IMR-90 (cell line): ENCODE measurements around the gene INPP5A. TPM values are rescaled to one million over a fixed set of nuclear protein-coding genes. Genes with fewer than 3 reads are reported as not detected.

Experiments used
- ATAC-seq: fragments of 200-7000 bp; cut with Tn5 transposase; 2 replicates; pipeline ENCODE4 v1.9.1; 2020; ENCODE audit warnings: low read depth, mild to moderate bottlenecking, moderate library complexity
- BruUV-seq: library from RNA; stranded (reverse); fragments of 400-500 nt; replicated peaks from 2 replicates; lab custom pipeline; 2021; lab: Mats Ljungman, UMichigan
- CTCF ChIA-PET: fragments of 300-600 bp; formaldehyde crosslinking; extraction: SDS; loops from one replicate; lab custom pipeline; 2021; ENCODE audit warnings: antibody characterized with exemption; lab: Yijun Ruan, JAX
- POLR2A ChIA-PET: fragments of 300-600 bp; sonication (Branson Sonifier 250); formaldehyde crosslinking; loops from one replicate; lab custom pipeline; 2022; ENCODE audit warnings: antibody characterized with exemption; ENCODE audit not compliant: unreplicated experiment; lab: Charles Lee
- DNase-seq: peaks from one replicate; pipeline ENCODE4 v3.0.0; 2013
- H2AFZ ChIP-seq: replicated peaks from 2 replicates; pipeline ENCODE3; 2013; ENCODE audit warnings: low read length, mild to moderate bottlenecking; ENCODE audit not compliant: poor library complexity
- H2AK5ac ChIP-seq: 2 replicates; pipeline ENCODE4 v1.6.1; 2013; ENCODE audit warnings: low read depth, low read length, inconsistent platforms
- H2AK9ac ChIP-seq: replicated peaks from 2 replicates; pipeline ENCODE3; 2013; ENCODE audit warnings: mild to moderate bottlenecking, low read depth, low read length, moderate library complexity; ENCODE audit not compliant: poor library complexity
- H2BK120ac ChIP-seq: 2 replicates; pipeline ENCODE4 v1.6.1; 2013; ENCODE audit warnings: low read depth, low read length, inconsistent platforms
- H2BK15ac ChIP-seq: 3 replicates; pipeline ENCODE4 v1.6.1; 2013; ENCODE audit warnings: low read depth, low read length, inconsistent platforms
- H2BK20ac ChIP-seq: 2 replicates; pipeline ENCODE4 v1.6.1; 2013; ENCODE audit warnings: low read depth, mild to moderate bottlenecking, inconsistent platforms, low read length, moderate library complexity
- H2BK5ac ChIP-seq: 2 replicates; pipeline ENCODE4 v1.6.1; 2013; ENCODE audit warnings: mild to moderate bottlenecking, low read depth, low read length, inconsistent platforms; ENCODE audit not compliant: poor library complexity, severe bottlenecking
- H3K14ac ChIP-seq: replicated peaks from 2 replicates; pipeline ENCODE4 v1.6.1; 2013; ENCODE audit warnings: low read depth, low read length, inconsistent platforms
- H3K18ac ChIP-seq: 2 replicates; pipeline ENCODE4 v1.6.1; 2013; ENCODE audit warnings: low read depth, low read length, control low read depth
- H3K23ac ChIP-seq: 2 replicates; pipeline ENCODE4 v1.6.1; 2013; ENCODE audit warnings: low read depth, low read length, inconsistent platforms
- H3K27ac ChIP-seq: 2 replicates; pipeline ENCODE4 v1.5.1; 2013; ENCODE audit warnings: mild to moderate bottlenecking, control low read depth, low read length; ENCODE audit not compliant: insufficient read depth
- H3K27me3 ChIP-seq: 2 replicates; pipeline ENCODE4 v1.6.1; 2013; ENCODE audit warnings: low read length; ENCODE audit not compliant: control insufficient read depth, insufficient read depth
- H3K36me3 ChIP-seq: 2 replicates; pipeline ENCODE4 v1.6.1; 2013; ENCODE audit warnings: low read length, mixed read lengths; ENCODE audit not compliant: control insufficient read depth, insufficient read depth
- H3K4ac ChIP-seq: 2 replicates; pipeline ENCODE4 v1.6.1; 2013; ENCODE audit warnings: low read depth, low read length, inconsistent platforms
- H3K4me1 ChIP-seq: 2 replicates; pipeline ENCODE4 v1.6.1; 2013; ENCODE audit warnings: low read length, mixed read lengths; ENCODE audit not compliant: control insufficient read depth, insufficient read depth
- H3K4me2 ChIP-seq: 2 replicates; pipeline ENCODE4 v1.6.1; 2013; ENCODE audit warnings: low read depth, mild to moderate bottlenecking, control low read depth, low read length, moderate library complexity
- H3K4me3 ChIP-seq: 2 replicates; pipeline ENCODE4 v1.5.1; 2013; ENCODE audit warnings: low read depth, mild to moderate bottlenecking, control low read depth, low read length, moderate library complexity; ENCODE audit not compliant: insufficient read depth
- H3K56ac ChIP-seq: 2 replicates; pipeline ENCODE4 v1.6.1; 2013; ENCODE audit warnings: low read length, inconsistent platforms; ENCODE audit not compliant: insufficient read depth; ENCODE audit errors: extremely low read depth
- H3K79me1 ChIP-seq, 2 experiments: 2 replicates each; pipeline ENCODE4 v1.6.1; 2013; ENCODE audit warnings: low read length in 2 of 2, inconsistent platforms in 1 of 2, low read depth in 1 of 2
- H3K9ac ChIP-seq: 2 replicates; pipeline ENCODE4 v1.6.1; 2013; ENCODE audit warnings: low read depth, low read length, control low read depth
- H3K9me1 ChIP-seq: 2 replicates; pipeline ENCODE4 v1.6.1; 2013; ENCODE audit warnings: low read length, inconsistent platforms; ENCODE audit not compliant: insufficient read depth
- H3K9me3 ChIP-seq: 2 replicates; pipeline ENCODE4 v1.6.1; 2013; ENCODE audit warnings: low read length; ENCODE audit not compliant: control insufficient read depth, insufficient read depth
- H4K20me1 ChIP-seq: 2 replicates; pipeline ENCODE4 v1.6.1; 2013; ENCODE audit warnings: low read length, inconsistent platforms; ENCODE audit not compliant: insufficient read depth
- H4K5ac ChIP-seq: 2 replicates; pipeline ENCODE4 v1.6.1; 2013; ENCODE audit warnings: mild to moderate bottlenecking, low read depth, low read length, control low read depth
- H4K8ac ChIP-seq, 2 experiments: 2 replicates each; pipeline ENCODE4 v1.6.1; 2013; ENCODE audit warnings: low read depth in 2 of 2, low read length in 2 of 2, control low read depth in 1 of 2, inconsistent platforms in 1 of 2
- H4K91ac ChIP-seq: 2 replicates; pipeline ENCODE4 v1.6.1; 2013; ENCODE audit warnings: low read depth, low read length, inconsistent platforms; ENCODE audit not compliant: insufficient read depth
- BHLHE40 ChIP-seq: fragments of 150-350 bp; IDR thresholded peaks from 2 replicates; pipeline ENCODE4 v1.6.1; 2016; ENCODE audit warnings: mild to moderate bottlenecking, low read depth, low read length
- CEBPB ChIP-seq: IDR thresholded peaks from 2 replicates; pipeline ENCODE4 v1.6.1; 2012; ENCODE audit warnings: low read depth, low read length, improper control_type of control experiment
- CHD1 ChIP-seq: IDR thresholded peaks from 2 replicates; pipeline ENCODE4 v1.6.1; 2012; ENCODE audit warnings: low read depth, low read length, improper control_type of control experiment
- FOS ChIP-seq: fragments of 150-350 bp; IDR thresholded peaks from 2 replicates; pipeline ENCODE4 v1.6.1; 2016; ENCODE audit warnings: low read depth, low read length
- MXI1 ChIP-seq: IDR thresholded peaks from 2 replicates; pipeline ENCODE4 v1.6.1; 2012; ENCODE audit warnings: low read depth, mild to moderate bottlenecking, low read length, moderate library complexity, borderline replicate concordance
- NFE2L2 ChIP-seq: fragments of 150-350 bp; IDR thresholded peaks from 2 replicates; pipeline ENCODE4 v1.6.1; 2016; ENCODE audit warnings: low read depth, mild to moderate bottlenecking, low read length
- POLR2A ChIP-seq: IDR thresholded peaks from 2 replicates; pipeline ENCODE4 v1.6.1; 2012; ENCODE audit warnings: mild to moderate bottlenecking, low read depth, low read length
- RAD21 ChIP-seq: IDR thresholded peaks from 2 replicates; pipeline ENCODE4 v1.6.1; 2012; ENCODE audit warnings: low read length, improper control_type of control experiment
- RCOR1 ChIP-seq: IDR thresholded peaks from 2 replicates; pipeline ENCODE4 v1.6.1; 2012; ENCODE audit warnings: mild to moderate bottlenecking, low read length, improper control_type of control experiment; ENCODE audit not compliant: insufficient replicate concordance
- RFX5 ChIP-seq: IDR thresholded peaks from 2 replicates; pipeline ENCODE4 v1.8.0; 2012; ENCODE audit warnings: low read depth, mild to moderate bottlenecking, low read length, moderate library complexity
- SMC3 ChIP-seq: fragments of 150-350 bp; IDR thresholded peaks from 2 replicates; pipeline ENCODE4 v1.6.1; 2016; ENCODE audit warnings: low read depth, mild to moderate bottlenecking, antibody characterized with exemption, low read length, moderate library complexity
- WGBS, 2 experiments: methylation state at CpG; one replicate each; pipeline versions ENCODE4 v1.1.5 to v1.1.7; 2013; ENCODE audit warnings: missing lambda C conversion rate in 2 of 2; ENCODE audit not compliant: insufficient read length in 1 of 2; ENCODE audit errors: extremely low coverage in 2 of 2; 5-methylcytosine and 5-hydroxymethylcytosine counted together
- dilution Hi-C: fragments of 300-500 bp; cut with HindIII; formaldehyde crosslinking; loops from one replicate; pipeline ENCODE4 v1.14.3; 2018; ENCODE audit warnings: low sequenced_read_pairs; ENCODE audit not compliant: unreplicated experiment
- in situ Hi-C: fragments of 300-500 bp; cut with MboI; formaldehyde crosslinking; loops from 3 replicates; pipeline ENCODE4 v1.14.3; 2019; ENCODE audit warnings: low sequenced_read_pairs, inconsistent platforms, mixed read lengths
- intact Hi-C: fragments of 100-400 bp; cut with micrococcal nuclease; formaldehyde crosslinking; loops from 2 replicates; pipeline ENCODE4 v1.10.0; 2022
- polyA plus RNA-seq, 3 experiments: library from polyadenylated mRNA; depleted of rRNA; stranded (reverse); fragments of >200 nt; gene quantifications; 2 replicates each; pipeline ENCODE4 v1.2.3, GENCODE V29; 2012; ENCODE audit warnings: low replicate concordance in 1 of 3
- total RNA-seq: library from RNA; depleted of rRNA; stranded (reverse); fragments of >200 nt; gene quantifications from 2 replicates; pipeline ENCODE4 v1.2.3, GENCODE V29; 2012
- TF ChIP-seq, protein P1 (sequence below): fragments of 150-350 bp; IDR thresholded peaks from 2 replicates; pipeline ENCODE4 v1.6.1; 2017; ENCODE audit warnings: mild to moderate bottlenecking, antibody characterized with exemption, low read length, low read depth
- TF ChIP-seq, protein P2 (sequence below): fragments of 150-350 bp; IDR thresholded peaks from 2 replicates; pipeline ENCODE4 v1.6.1; 2016; ENCODE audit warnings: low read depth, mild to moderate bottlenecking, low read length, moderate library complexity, borderline replicate concordance

The INPP5A gene
- total and polyA plus RNA-seq, 2 of the 4 experiments (the other 2 are of a cell fraction), result 21.4 to 36.7 TPM

DNA sequence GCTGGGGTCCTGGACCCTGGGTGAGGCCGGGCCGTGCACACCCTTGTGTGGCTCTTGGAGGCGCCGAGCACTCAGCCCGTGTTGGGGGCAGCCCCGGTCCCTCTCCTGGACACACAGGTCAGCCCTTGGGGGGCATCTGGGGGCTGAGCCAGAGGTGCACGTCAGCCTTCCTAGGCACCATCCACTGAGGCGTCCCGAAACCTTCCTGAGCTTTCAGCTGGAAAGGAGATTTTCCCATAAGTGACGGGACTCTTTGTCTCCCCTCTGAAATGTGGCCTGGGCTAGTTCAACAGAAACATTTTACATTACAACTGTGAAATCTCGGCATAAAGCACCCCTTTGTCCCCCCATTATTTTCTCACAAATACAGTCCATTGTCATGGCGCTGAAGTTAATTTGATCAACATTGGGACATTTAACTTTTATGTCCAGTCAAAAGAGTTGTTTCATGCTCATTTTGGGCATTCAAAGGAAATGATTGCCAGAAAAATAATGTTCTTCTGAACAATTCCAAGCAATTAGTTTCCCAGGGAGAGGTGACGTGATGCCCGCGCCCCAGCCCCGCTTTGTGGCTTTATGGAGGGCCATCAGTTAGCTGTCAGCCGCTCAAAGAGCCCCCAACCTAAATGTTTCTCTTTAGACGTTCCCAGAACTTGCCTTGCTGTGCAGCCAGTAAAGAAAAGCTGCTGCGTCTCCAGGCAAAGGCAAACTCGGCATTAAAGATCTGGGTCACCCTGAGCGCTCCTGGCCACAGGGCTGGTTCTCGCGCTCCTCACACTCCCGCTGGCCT lies 177.6 kb downstream of the INPP5A start (continued):
- no peak for TF ChIP-seq NFE2L2

DNA sequence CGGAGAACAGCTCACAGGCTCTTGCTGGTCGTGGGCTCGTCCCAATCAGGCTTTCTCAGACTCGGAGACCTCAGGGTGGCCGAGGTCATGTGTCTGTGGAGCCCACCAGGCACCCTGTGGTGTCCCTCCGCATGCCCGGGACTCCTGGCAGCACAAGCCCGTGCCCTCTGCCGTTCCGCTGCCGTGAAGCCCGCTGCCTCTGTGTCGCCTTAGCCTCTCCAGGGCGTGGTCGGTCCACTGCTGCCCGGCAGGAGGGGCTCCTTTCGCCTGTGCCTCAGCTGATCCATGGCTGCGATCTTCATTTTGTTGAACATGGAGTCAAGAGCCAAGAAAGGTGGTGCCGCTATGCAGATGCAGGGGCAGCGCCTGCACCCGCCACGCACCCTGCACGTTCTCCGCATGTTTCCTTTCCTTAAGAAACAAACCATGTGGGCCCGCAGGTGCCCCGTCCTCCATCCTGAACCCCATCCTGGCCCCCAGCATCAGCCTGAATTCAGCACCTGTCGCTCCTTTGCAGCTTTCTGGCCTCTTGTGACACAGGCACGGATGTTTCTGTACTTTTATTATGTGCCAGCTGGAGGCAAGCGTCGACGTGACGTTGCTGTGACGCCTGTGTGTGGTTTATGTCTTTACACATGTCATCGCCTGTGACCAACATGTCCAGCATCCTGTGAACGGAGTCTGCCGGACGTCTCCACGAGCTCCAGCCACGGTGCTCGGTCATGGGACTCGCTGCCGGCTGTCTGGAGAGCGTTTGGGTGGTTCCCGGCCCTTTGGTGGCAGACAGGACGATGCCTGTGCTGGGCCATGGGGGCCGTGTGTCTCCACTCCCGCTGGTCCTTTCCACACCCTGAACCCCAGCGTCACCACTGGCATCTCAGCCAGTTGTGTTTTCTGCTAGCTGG lies 178.4 kb downstream of the INPP5A start:
- H3K4me3 ChIP-seq, result no peak overlapping the region
- H3K4me1 ChIP-seq, result no peaks in the 10 kb centered on the region
- no TSS peak for BruUV-seq
- no peak overlapping the region for H3K23ac ChIP-seq
- no peak overlapping the region for H2AK9ac ChIP-seq
- in situ Hi-C loops, result no loop called here
- H3K9me3 ChIP-seq, result peaks cover 2% of the 10 kb centered on the region; the same call in 1 of the 2 replicates
- no peak for DNase-seq
- no peaks in the 10 kb centered on the region for H3K27me3 ChIP-seq
- peak overlapping the region; percentile 17 for H2AFZ ChIP-seq
- no peak overlapping the region for H3K56ac ChIP-seq
- no peak overlapping the region for H4K5ac ChIP-seq
- WGBS, 2 experiments, result 88% methylated on average over 31 of the region's 48 CpGs; no CpG with 5 or more reads in 1 of the 2 experiments
- no peaks in the 10 kb centered on the region; a peak in 1 of 4 replicates for H3K79me1 ChIP-seq
- dilution Hi-C loops, result no loop called here
- ChIA-PET CTCF (no interaction called here), POLR2A (no interaction called here)
- intact Hi-C loops, result no loop called here
- no peak overlapping the region for H3K4ac ChIP-seq
- H2BK20ac ChIP-seq, result no peak overlapping the region
- no peak overlapping the region for H2BK5ac ChIP-seq
- H2AK5ac ChIP-seq, result no peak overlapping the region
- no peak overlapping the region for H3K27ac ChIP-seq
- ATAC-seq, result no peak
- no peak overlapping the region for H3K14ac ChIP-seq
- no peaks in the 10 kb centered on the region for H4K20me1 ChIP-seq
- H4K91ac ChIP-seq, result no peak overlapping the region
- H3K18ac ChIP-seq, result no peak overlapping the region
- H2BK15ac ChIP-seq, result no peak overlapping the region
- no peak overlapping the region for H3K4me2 ChIP-seq
- no peak overlapping the region for H2BK120ac ChIP-seq
- no peak overlapping the region for H3K9ac ChIP-seq
- no peak overlapping the region for H4K8ac ChIP-seq
- H3K36me3 ChIP-seq, result peaks cover 5% of the 10 kb centered on the region
- peaks cover 11% of the 10 kb centered on the region for H3K9me1 ChIP-seq
- TF ChIP-seq MXI1 (no peak), CHD1 (no peak), CEBPB (no peak), RAD21 (no peak), RCOR1 (no peak), BHLHE40 (no peak), RFX5 (no peak), POLR2A (no peak), NFE2L2 (no peak), FOS (no peak), SMC3 (no peak)
- TF ChIP-seq, protein P1, sequence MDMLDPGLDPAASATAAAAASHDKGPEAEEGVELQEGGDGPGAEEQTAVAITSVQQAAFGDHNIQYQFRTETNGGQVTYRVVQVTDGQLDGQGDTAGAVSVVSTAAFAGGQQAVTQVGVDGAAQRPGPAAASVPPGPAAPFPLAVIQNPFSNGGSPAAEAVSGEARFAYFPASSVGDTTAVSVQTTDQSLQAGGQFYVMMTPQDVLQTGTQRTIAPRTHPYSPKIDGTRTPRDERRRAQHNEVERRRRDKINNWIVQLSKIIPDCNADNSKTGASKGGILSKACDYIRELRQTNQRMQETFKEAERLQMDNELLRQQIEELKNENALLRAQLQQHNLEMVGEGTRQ, result no peak
- TF ChIP-seq, protein P2, sequence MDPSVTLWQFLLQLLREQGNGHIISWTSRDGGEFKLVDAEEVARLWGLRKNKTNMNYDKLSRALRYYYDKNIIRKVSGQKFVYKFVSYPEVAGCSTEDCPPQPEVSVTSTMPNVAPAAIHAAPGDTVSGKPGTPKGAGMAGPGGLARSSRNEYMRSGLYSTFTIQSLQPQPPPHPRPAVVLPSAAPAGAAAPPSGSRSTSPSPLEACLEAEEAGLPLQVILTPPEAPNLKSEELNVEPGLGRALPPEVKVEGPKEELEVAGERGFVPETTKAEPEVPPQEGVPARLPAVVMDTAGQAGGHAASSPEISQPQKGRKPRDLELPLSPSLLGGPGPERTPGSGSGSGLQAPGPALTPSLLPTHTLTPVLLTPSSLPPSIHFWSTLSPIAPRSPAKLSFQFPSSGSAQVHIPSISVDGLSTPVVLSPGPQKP, result no peak
